ENCODE data around the gene COG5. TPM values are rescaled to one million over a fixed set of nuclear protein-coding genes. Genes with fewer than 3 reads are reported as not detected.
"Not testable (repeated sequence)": the region's sequence is repeated elsewhere in the genome, so short reads cannot be mapped to it uniquely, and the experiment has no call there.

Gene COG5
- total RNA-seq, 1 donor from 2014 or later = 36.3 TPM

GRCh38 chr7:107161415-107161814 is 402.3 kb downstream of the COG5 start:
- no peak for TF ChIP-seq CTCF (IDR thresholded peaks at IDR 0.05; ENCODE audit: insufficient read depth, low read length, severe bottlenecking)
- FAIRE-seq = no peak
- H3K27me3 ChIP-seq (ENCODE audit: control insufficient read depth, insufficient read depth, low read length) = no peaks in the 10 kb centered on the region
- H3K36me3 ChIP-seq (ENCODE audit: control insufficient read depth, insufficient read depth, low read length) = no peaks in the 10 kb centered on the region
- H3K4me3 ChIP-seq (ENCODE audit: low read depth, low read length) = no peak overlapping the region
- DNase-seq (ENCODE audit: low read depth) = no peak

GRCh38 chr7:107160389-107160788 is 403.3 kb downstream of the COG5 start:
- DNase-seq (ENCODE audit: low read depth) = no peak
- no peaks in the 10 kb centered on the region for H3K27me3 ChIP-seq (ENCODE audit: control insufficient read depth, insufficient read depth, low read length)
- TF ChIP-seq CTCF (IDR thresholded peaks at IDR 0.05; ENCODE audit: insufficient read depth, low read length, severe bottlenecking) = no peak

GRCh38 chr7:107158028-107158427 is 405.7 kb downstream of the COG5 start:
- TF ChIP-seq CTCF (IDR thresholded peaks at IDR 0.05; ENCODE audit: insufficient read depth, low read length, severe bottlenecking) = no peak
- H3K4me3 ChIP-seq (ENCODE audit: low read depth, low read length) = no peak overlapping the region
- FAIRE-seq (no peak), DNase-seq (ENCODE audit: low read depth) (no peak)
- no peaks in the 10 kb centered on the region for H3K36me3 ChIP-seq (ENCODE audit: control insufficient read depth, insufficient read depth, low read length)
- H3K27me3 ChIP-seq (ENCODE audit: control insufficient read depth, insufficient read depth, low read length) = peaks cover 2% of the 10 kb centered on the region

More at GRCh38 chr7:107160389-107160788, 403.3 kb downstream of the COG5 start:
- Histone ChIP-seq H3K4me3 (ENCODE audit: low read depth, low read length) (no peak overlapping the region), H3K36me3 (ENCODE audit: control insufficient read depth, insufficient read depth, low read length) (no peaks in the 10 kb centered on the region)
- FAIRE-seq = no peak

- H3K4me3 ChIP-seq (ENCODE audit: low read depth, low read length) = no peak overlapping the region
- DNase-seq (ENCODE audit: low read depth) (no peak), FAIRE-seq (no peak)
- TF ChIP-seq CTCF (IDR thresholded peaks at IDR 0.05; ENCODE audit: insufficient read depth, low read length, severe bottlenecking) = no peak
- no peaks in the 10 kb centered on the region for H3K36me3 ChIP-seq (ENCODE audit: control insufficient read depth, insufficient read depth, low read length)
- H3K27me3 ChIP-seq (ENCODE audit: control insufficient read depth, insufficient read depth, low read length) = peaks cover 2% of the 10 kb centered on the region
These were observed 406.6 kb downstream of the COG5 start for GRCh38 chr7:107157091-107157490.

GRCh38 chr7:107155726-107156125 is 408.0 kb downstream of the COG5 start:
- not testable (repeated sequence) for DNase-seq (ENCODE audit: low read depth); H3K4me3 ChIP-seq (ENCODE audit: low read depth, low read length); H3K36me3 ChIP-seq (ENCODE audit: control insufficient read depth, insufficient read depth, low read length); H3K27me3 ChIP-seq (ENCODE audit: control insufficient read depth, insufficient read depth, low read length); FAIRE-seq

- TF ChIP-seq CTCF (IDR thresholded peaks at IDR 0.05; ENCODE audit: insufficient read depth, low read length, severe bottlenecking) = no peak
- Histone ChIP-seq H3K36me3 (ENCODE audit: control insufficient read depth, insufficient read depth, low read length) (no peaks in the 10 kb centered on the region), H3K27me3 (ENCODE audit: control insufficient read depth, insufficient read depth, low read length) (peaks cover 2% of the 10 kb centered on the region), H3K4me3 (ENCODE audit: low read depth, low read length) (no peak overlapping the region)
- DNase-seq (ENCODE audit: low read depth) (no peak), FAIRE-seq (no peak)
These were observed 408.9 kb downstream of the COG5 start for GRCh38 chr7:107154826-107155225.

Data from bronchial epithelial cell (primary cell).